Activated CD8-positive, alpha-beta memory T cell treated with anti-CD3 and anti-CD28 coated beads for 4 hours (primary cell): ENCODE results near the gene DAB2IP.
"Not testable (repeated sequence)": the region's sequence is repeated elsewhere in the genome, so short reads cannot be mapped to it uniquely, and the experiment has no call there.

Experiments
- DNase-seq, 2 donors: peaks; one replicate each; pipeline ENCODE4 v3.0.0-alpha.2; 2020; ENCODE audit warnings: low read depth in 2 of 2

DAB2IP gene

GRCh38 chr9:121644040-121644439 is 7.4 kb upstream of the DAB2IP start:
- not testable (repeated sequence) for DNase-seq

GRCh38 chr9:121645003-121645402 is 6.4 kb upstream of the DAB2IP start:
- DNase-seq: no peak

GRCh38 chr9:121645853-121646807 is 5.3 kb upstream of the DAB2IP start:
- no peak for DNase-seq

- DNase-seq: no peak
Observed at GRCh38 chr9:121646992-121647391, 4.4 kb upstream of the DAB2IP start.

GRCh38 chr9:121648172-121648571 is 3.3 kb upstream of the DAB2IP start:
- DNase-seq: no peak

GRCh38 chr9:121648799-121649198 is 2.6 kb upstream of the DAB2IP start:
- DNase-seq: no peak

- DNase-seq: no peak
Observed at GRCh38 chr9:121649476-121650216, 1.8 kb upstream of the DAB2IP start.

- DNase-seq: no peak
Observed at GRCh38 chr9:121650217-121651007, 1.0 kb upstream of the DAB2IP start.

GRCh38 chr9:121651008-121651294 is 483 bp upstream of the DAB2IP start:
- DNase-seq: no peak

- DNase-seq: no peak
Observed at GRCh38 chr9:121652021-121652837, 795 bp downstream of the DAB2IP start.

GRCh38 chr9:121652838-121653231 is 1.4 kb downstream of the DAB2IP start:
- no peak for DNase-seq

GRCh38 chr9:121654499-121655140 is 3.2 kb downstream of the DAB2IP start:
- no peak for DNase-seq

GRCh38 chr9:121655231-121655755 is 3.9 kb downstream of the DAB2IP start:
- no peak for DNase-seq

- DNase-seq: no peak
Observed at GRCh38 chr9:121656941-121657470, 5.6 kb downstream of the DAB2IP start.

- no peak for DNase-seq
Observed at GRCh38 chr9:121658166-121658565, 6.7 kb downstream of the DAB2IP start.

GRCh38 chr9:121658591-121658990 is 7.2 kb downstream of the DAB2IP start:
- no peak for DNase-seq

GRCh38 chr9:121660367-121660766 is 8.9 kb downstream of the DAB2IP start:
- no peak for DNase-seq

GRCh38 chr9:121660876-121661275 is 9.4 kb downstream of the DAB2IP start:
- no peak for DNase-seq

GRCh38 chr9:121661328-121661727 is 9.9 kb downstream of the DAB2IP start:
- DNase-seq: no peak

- DNase-seq: no peak
Observed at GRCh38 chr9:121662359-121662758, 10.9 kb downstream of the DAB2IP start.
